ENCODE measurements around the gene EXOC4. TPM values are rescaled to one million over a fixed set of nuclear protein-coding genes. Genes with fewer than 3 reads are reported as not detected.
A peak's percentile ranks its signal among the peaks of the same experiment; 100 is the strongest.

Gene EXOC4
- polyA plus RNA-seq, 3 donors from 2014 or later: 24.2 to 50.1 (median 30.1) TPM

DNA sequence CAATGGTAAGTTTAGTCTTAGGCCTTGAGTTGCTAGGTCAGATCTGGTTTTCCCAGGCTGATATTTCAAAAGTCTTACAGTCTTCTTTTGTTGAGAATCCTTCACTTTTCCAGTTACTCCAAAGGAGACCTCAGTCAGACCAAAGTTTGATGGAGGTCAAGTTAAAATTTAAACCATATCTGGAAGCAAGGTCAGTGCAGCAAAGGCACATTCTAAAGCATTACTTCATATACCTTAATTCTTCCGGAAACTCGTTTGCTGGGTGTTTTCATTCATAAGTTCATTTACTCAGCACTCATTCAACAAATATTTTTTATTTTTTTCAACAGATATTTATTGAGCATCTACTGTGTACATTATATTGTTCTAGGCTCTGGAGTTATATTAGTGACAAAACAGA is 471.3 kb downstream of the EXOC4 start:
- no peak for DNase-seq
- H3K27ac Mint-ChIP-seq: no peak overlapping the region

DNA sequence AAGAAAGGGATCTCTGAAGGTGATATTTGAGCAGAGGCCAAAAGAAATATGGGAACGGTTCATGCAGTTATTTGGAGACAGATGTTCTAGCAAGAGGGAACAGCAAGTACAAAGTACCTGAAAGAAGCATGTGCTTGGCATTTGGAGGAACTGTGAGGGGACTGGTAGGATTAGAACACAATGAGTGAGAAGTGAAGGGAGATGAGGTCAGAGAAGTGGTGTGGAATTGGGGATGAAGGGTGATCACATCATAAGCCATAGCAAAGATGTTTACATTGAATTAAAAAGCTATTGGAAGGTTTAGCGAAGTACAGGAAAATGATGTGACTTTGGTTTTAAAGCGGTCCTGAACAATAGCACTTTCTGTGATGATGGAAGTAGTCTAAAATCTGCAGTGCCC is 471.8 kb downstream of the EXOC4 start:
- Mint-ChIP-seq H3K27ac (no peak overlapping the region), H3K27me3 (ENCODE audit: low read depth in 3 of 3) (peaks cover 0 to 2% (median 0%) of the 10 kb centered on the region in 3 donors), H3K36me3 (peaks cover 3 to 9% (median 4%) of the 10 kb centered on the region in 3 donors), H3K9me3 (no peaks in the 10 kb centered on the region), H3K4me1 (no peaks in the 10 kb centered on the region), H3K4me3 (no peak overlapping the region)
- DNase-seq: no peak

More for the DNA sequence above, 471.3 kb downstream of the EXOC4 start:
- Mint-ChIP-seq H3K9me3 (no peaks in the 10 kb centered on the region), H3K4me3 (no peak overlapping the region), H3K4me1 (no peaks in the 10 kb centered on the region), H3K27me3 (ENCODE audit: low read depth in 3 of 3) (peaks cover 0 to 2% (median 0%) of the 10 kb centered on the region in 3 donors), H3K36me3 (peaks cover 3 to 9% (median 5%) of the 10 kb centered on the region in 3 donors)

DNA sequence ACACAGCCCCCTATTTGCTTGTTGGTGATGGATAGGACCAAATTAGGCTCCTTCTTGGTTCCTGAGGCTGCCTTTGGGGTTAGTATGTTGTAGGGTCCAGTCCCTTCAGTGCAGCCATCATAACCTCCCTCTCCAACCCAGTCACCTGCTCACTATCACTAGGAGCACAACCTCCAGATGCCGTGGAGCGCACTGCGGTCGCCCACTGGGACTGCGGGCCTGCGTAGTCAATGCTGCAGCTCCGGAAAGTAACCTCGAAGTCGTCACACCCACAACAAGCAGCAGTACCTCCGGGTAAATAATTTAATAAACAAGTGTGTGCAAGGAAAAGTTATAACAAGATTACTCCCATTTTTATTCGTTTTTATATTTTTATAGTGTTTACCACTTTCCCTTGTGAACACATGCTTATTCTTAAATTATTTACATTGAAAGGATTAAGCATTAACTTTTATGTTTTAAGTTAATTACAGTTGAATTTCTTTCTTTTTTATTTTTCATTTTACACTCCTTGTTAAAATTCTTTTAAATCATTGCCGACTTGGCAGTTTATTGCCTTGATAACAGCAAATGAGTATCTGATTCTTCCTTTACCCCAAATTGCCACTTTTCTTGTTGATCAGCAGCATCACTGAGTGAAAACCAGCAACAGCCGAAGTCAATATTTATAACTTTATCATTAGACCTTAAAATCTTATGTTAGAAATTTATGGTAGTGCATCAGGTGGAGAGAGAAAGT is 474.8 kb downstream of the EXOC4 start:
- H3K27ac Mint-ChIP-seq: no peak overlapping the region
- H3K27me3 Mint-ChIP-seq (ENCODE audit: low read depth in 3 of 3): peaks cover 0 to 2% (median 0%) of the 10 kb centered on the region in 3 donors
- H3K4me1 Mint-ChIP-seq: no peaks in the 10 kb centered on the region
- no peaks in the 10 kb centered on the region for H3K9me3 Mint-ChIP-seq
- peaks cover 3 to 12% (median 4%) of the 10 kb centered on the region in 3 donors for H3K36me3 Mint-ChIP-seq
- no peak for DNase-seq
- no peak overlapping the region for H3K4me3 Mint-ChIP-seq

DNA sequence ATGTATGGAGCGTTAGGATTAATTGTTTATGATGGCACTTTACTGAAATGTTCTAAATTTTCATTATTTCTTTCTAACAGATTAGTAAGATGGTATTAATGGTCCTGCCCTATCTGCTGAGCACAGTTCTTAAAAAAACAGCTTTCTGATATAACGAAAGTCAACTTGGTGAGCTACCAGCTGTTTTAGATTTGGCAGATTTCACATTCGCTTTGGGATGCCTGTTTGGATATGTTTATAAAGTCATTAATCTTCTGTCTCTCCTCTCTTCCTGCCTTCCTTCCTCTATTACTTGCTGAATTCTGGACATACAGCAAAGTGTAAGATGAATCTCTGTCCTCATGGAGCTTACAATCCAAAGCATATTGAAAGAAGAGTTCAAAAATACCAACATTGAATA is 477.5 kb downstream of the EXOC4 start:
- no peak for DNase-seq
- H3K27ac Mint-ChIP-seq: no peak overlapping the region
- no peaks in the 10 kb centered on the region for H3K4me1 Mint-ChIP-seq
- no peak overlapping the region for H3K4me3 Mint-ChIP-seq
- peaks cover 0 to 2% (median 0%) of the 10 kb centered on the region in 3 donors for H3K27me3 Mint-ChIP-seq (ENCODE audit: low read depth in 3 of 3)
- no peaks in the 10 kb centered on the region for H3K9me3 Mint-ChIP-seq
- H3K36me3 Mint-ChIP-seq: peaks cover 0 to 10% (median 9%) of the 10 kb centered on the region in 3 donors

DNA sequence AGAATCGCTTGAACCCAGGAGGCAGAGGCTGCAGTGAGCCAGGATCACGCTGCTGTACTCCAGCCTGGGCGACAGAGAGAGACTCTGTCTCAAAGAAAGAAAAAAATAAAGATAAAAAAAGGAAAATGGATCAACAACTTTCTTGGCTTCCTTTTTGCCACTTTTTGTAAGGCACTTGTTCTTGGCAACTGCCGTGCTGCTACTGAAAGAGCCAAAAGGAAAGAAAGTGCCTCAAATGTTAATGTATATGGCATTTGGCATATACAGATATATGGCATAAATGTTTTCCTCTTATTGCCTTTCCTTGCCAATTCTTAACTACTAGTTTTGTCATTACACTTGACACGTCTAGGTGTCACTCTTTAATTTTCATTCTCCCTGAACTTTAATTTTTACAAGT is 480.5 kb downstream of the EXOC4 start:
- Mint-ChIP-seq H3K9me3 (no peaks in the 10 kb centered on the region), H3K4me1 (no peaks in the 10 kb centered on the region), H3K27me3 (ENCODE audit: low read depth in 3 of 3) (peaks cover 0 to 2% (median 0%) of the 10 kb centered on the region in 3 donors), H3K36me3 (peaks cover 0 to 6% (median 2%) of the 10 kb centered on the region in 3 donors), H3K27ac (no peak overlapping the region), H3K4me3 (no peak overlapping the region)
- DNase-seq: no peak

DNA sequence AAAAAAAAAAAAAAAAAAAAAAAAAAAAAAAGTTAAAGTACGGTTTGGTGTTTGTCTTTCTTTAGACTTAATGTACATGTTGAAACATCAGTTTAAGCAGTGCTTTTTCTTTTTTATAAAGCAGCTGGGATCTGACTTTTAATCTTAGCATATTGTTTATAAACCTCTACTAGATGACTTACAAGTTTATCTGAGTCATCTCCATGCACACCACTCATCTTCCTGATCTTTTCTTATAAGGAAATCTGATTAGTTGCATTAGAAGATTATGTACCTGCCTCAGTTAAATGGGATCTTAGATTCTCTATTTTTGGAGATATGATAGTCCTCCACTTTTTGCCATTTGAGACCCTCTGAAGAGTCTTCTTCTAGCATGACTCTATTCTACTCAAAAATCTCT is 482.3 kb downstream of the EXOC4 start:
- Mint-ChIP-seq H3K9me3 (no peaks in the 10 kb centered on the region), H3K4me3 (no peak overlapping the region), H3K4me1 (peaks cover under 1 to 2% of the 10 kb centered on the region in 2 donors), H3K36me3 (peaks cover 0 to 6% (median 2%) of the 10 kb centered on the region in 3 donors), H3K27ac (no peak overlapping the region), H3K27me3 (ENCODE audit: low read depth in 3 of 3) (peaks cover 0 to 2% (median 0%) of the 10 kb centered on the region in 3 donors)
- no peak for DNase-seq

DNA sequence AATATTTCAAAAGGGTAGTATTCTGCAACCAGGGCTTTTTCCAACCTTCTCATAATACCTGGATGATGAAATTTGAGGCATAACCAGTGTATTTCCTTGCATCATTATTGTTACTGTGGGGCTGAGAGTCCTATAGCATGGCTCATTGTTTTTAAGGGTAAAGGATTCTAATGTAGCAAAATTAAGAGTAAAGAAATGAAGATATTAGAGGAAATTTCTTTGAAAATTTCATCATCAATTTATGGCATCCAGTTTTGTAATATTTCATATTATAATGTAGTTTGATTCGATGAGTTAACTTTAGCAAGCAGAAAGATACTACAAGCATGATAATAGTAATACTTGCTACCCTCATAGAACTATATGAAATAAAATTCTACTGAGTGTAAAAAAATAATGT is 486.9 kb downstream of the EXOC4 start:
- Mint-ChIP-seq H3K27ac (no peak overlapping the region), H3K4me3 (no peak overlapping the region), H3K4me1 (peaks cover 10 to 12% of the 10 kb centered on the region in 2 donors), H3K36me3 (no peaks in the 10 kb centered on the region), H3K9me3 (no peaks in the 10 kb centered on the region), H3K27me3 (ENCODE audit: low read depth in 3 of 3) (peaks cover 0 to 3% (median 0%) of the 10 kb centered on the region in 3 donors)
- no peak for DNase-seq

DNA sequence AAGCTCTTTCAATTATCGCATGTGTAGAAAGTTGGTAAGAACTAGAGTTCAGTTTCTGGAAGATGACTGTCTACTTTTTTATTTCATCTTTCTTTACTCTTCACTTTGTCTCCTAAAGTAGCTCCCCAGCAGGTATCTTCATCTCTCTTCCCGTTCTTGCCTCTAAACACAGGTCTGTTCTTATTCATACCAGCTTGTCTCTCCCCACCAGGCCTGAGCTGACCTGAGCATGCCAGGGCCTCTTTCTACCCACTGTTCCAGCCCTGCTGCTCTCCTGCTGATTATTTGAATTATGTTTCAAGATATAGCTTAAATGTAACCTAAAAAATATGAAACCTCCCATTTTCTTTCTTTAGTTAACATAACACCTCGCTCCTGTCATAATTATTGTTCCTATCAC is 488.2 kb downstream of the EXOC4 start:
- Mint-ChIP-seq H3K36me3 (no peaks in the 10 kb centered on the region), H3K27ac (peak overlapping the region in 1 of 6 donors; percentile 4), H3K4me1 (peaks cover 10 to 12% of the 10 kb centered on the region in 2 donors), H3K9me3 (no peaks in the 10 kb centered on the region), H3K4me3 (no peak overlapping the region), H3K27me3 (ENCODE audit: low read depth in 3 of 3) (peaks cover 0 to 3% (median 0%) of the 10 kb centered on the region in 3 donors)
- DNase-seq: no peak

DNA sequence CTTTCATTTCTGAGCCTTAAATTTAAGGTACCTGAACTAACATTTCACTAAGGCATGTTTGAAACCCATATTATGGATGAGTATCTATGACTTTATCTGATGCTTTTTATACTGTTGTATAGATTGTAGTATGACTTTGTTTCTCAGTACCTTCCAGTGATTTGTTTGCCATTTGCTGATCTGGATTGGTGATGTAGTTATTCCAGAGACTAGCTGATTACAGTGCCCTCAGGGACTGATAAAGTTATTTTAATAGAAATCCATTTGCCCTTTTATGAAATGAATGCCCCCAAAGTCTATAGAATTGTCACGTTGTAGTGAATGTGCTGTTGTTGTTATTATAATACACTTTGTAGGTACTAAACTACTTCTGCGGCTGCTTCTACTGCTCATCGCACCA is 488.8 kb downstream of the EXOC4 start:
- H3K4me1 Mint-ChIP-seq: peaks cover 10 to 12% of the 10 kb centered on the region in 2 donors
- H3K4me3 Mint-ChIP-seq: no peak overlapping the region
- H3K9me3 Mint-ChIP-seq: no peaks in the 10 kb centered on the region
- no peak for DNase-seq
- H3K36me3 Mint-ChIP-seq: no peaks in the 10 kb centered on the region
- no peak overlapping the region for H3K27ac Mint-ChIP-seq
- peaks cover 0 to 2% (median 0%) of the 10 kb centered on the region in 3 donors for H3K27me3 Mint-ChIP-seq (ENCODE audit: low read depth in 3 of 3)

DNA sequence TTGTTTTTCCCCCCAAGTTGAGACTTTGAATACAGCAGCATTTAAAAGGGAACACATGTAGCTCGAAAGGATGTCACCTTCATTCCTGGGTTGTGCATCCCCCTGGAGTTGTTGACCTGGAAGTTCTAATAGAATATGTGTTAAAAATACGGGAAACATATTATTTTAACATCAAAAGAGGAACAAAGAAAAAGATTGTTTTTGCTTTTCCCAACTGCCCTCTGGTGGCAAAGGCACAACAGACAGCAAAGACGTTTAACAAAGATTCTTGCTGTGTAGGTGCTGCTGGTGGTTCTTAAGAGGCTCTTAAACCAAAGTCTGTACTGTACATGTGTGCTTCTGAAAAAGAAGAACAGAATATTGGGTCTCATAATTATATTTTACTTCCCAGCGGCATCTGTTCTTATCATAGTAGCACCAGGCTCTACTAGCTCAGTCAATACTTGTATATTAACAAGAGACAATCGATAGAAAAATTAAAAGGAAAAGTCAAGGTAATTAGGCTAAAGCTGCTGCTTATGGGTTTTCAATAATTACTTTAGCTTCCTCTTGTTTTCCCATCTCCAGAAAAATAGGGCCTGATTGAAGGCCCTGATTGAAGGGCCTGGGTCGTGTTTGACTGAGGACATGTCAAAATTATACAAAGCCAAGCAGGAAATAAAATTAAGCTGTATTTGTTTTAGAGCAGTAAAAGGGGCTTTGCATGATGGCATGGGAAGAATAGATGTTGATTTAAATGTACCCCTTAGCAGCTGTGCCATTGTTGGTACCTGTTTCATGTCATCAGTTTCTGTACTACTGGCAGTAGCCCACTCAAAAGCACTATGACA is 490.0 kb downstream of the EXOC4 start:
- Mint-ChIP-seq H3K36me3 (no peaks in the 10 kb centered on the region), H3K4me3 (no peak overlapping the region), H3K27ac (no peak overlapping the region), H3K4me1 (peaks cover 10 to 12% of the 10 kb centered on the region in 2 donors), H3K9me3 (no peaks in the 10 kb centered on the region), H3K27me3 (ENCODE audit: low read depth in 3 of 3) (peaks cover 0 to 2% (median 0%) of the 10 kb centered on the region in 3 donors)
- DNase-seq: no peak

DNA sequence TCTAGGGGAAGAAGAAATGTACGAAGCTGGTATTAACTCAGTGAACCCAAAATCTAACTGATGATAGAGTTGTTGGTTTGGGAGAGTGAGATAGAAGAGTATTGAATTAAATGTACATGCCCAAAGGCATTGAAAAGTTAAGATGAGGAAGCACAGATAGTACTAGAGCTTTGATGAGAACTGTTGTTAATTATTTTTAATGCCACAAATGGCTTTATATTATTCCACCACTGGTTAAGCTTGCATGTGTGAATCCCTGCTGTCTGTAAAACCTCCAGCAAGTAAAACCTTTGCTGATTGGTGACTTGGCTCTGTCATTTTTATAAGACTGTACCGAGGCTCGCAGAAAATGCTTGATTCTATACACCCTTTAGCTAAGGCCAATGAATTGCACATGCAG is 491.6 kb downstream of the EXOC4 start:
- no peak for DNase-seq
- no peaks in the 10 kb centered on the region for H3K36me3 Mint-ChIP-seq
- no peaks in the 10 kb centered on the region for H3K9me3 Mint-ChIP-seq
- peaks cover 8 to 12% of the 10 kb centered on the region in 2 donors for H3K4me1 Mint-ChIP-seq
- H3K4me3 Mint-ChIP-seq: no peak overlapping the region
- H3K27ac Mint-ChIP-seq: no peak overlapping the region
- peaks cover 0 to 2% (median 0%) of the 10 kb centered on the region in 3 donors for H3K27me3 Mint-ChIP-seq (ENCODE audit: low read depth in 3 of 3)

DNA sequence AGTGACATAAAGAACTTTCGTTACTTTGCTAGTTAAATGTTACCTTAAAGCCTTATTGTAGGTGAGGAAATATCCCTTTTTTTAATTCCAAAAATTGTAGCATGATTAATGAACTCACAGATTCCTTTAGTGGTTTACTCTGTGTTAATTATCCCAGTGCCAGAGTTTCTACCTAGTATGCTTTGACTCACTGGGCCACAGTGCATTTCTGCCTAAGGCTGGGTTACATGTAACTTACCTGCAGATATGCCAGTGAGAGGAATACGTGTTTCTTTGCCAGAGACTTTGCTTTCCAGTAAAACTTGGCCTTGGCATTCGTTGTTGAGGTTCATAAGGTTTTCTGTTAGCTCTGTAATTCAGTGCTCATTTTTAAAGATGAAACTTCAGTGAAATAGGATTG is 493.4 kb downstream of the EXOC4 start:
- no peaks in the 10 kb centered on the region for H3K36me3 Mint-ChIP-seq
- peaks cover 3 to 4% of the 10 kb centered on the region in 2 donors for H3K4me1 Mint-ChIP-seq
- no peak for DNase-seq
- H3K27ac Mint-ChIP-seq: no peak overlapping the region
- H3K27me3 Mint-ChIP-seq (ENCODE audit: low read depth in 3 of 3): peaks cover 0 to 2% (median 0%) of the 10 kb centered on the region in 3 donors
- H3K4me3 Mint-ChIP-seq: no peak overlapping the region
- H3K9me3 Mint-ChIP-seq: no peaks in the 10 kb centered on the region

DNA sequence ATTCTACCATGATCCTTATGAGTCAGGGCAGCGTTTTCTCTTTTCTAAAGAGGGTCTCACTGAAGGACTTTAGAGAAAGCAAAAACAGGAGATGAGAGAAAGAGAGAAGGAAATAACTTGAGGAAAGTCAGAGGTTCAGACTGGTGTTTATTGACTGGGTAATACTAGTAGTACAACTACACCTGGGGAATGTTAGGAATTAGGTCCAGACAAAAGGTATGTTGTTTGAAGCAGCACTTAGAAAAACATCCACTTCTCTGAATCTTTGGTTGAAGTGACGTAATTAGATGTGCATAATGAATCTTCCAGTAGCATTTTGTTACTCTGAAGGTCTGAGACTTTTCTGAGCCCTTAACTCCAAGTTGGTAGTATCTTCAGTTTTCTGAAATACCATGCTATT is 494.0 kb downstream of the EXOC4 start:
- Mint-ChIP-seq H3K4me1 (peaks cover 6 to 8% of the 10 kb centered on the region in 2 donors), H3K36me3 (no peaks in the 10 kb centered on the region), H3K27ac (no peak overlapping the region), H3K4me3 (no peak overlapping the region), H3K9me3 (no peaks in the 10 kb centered on the region), H3K27me3 (ENCODE audit: low read depth in 3 of 3) (peaks cover 0 to 2% (median 0%) of the 10 kb centered on the region in 3 donors)
- no peak for DNase-seq

Measured in immature natural killer cell (primary cell).